Measurements from ENCODE around the gene PCOLCE2.

PCOLCE2 gene

DNA sequence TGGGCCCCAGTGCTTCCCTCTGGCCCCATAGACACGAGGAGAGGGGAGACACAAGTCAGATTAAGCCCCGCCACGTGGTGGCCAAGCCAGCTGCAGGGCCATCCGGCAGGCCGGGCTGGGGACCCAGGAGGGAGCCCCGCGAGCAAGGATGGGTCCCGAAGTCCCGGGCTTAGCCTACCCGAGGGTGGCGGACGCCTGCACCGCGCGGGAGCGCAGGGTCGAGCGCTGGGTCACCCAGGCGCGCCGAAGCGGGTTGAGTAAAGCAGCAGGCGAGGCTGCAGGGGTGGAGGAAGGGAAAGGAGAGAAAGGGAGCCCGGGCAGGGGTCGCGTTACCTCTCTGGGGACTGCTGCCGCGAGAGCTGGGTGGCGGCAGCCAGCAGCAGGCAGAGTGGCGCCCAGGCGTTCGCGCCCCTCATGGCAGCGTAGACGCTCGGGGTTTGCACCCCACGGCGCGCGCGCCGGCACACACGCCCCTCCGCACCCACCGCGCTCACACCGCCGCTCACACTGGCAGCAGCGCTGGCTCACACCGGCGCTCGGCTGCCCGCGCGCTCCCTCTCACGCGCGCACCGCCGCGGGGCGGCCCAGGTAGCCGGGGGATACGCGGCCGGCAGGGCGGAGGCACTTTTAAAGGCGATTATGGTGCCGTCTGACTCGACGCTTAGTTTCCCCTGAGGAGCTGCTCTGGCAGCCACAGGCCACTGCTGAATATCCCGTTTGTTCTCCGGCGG is at the start of gene PCOLCE2:
TSS of gene PCOLCE2 (minus strand) at position 603 of the 731 bp plus-strand sequence. CDS start at position 416, 187 bp downstream.
- DNase-seq, result peak; percentile 43

DNA sequence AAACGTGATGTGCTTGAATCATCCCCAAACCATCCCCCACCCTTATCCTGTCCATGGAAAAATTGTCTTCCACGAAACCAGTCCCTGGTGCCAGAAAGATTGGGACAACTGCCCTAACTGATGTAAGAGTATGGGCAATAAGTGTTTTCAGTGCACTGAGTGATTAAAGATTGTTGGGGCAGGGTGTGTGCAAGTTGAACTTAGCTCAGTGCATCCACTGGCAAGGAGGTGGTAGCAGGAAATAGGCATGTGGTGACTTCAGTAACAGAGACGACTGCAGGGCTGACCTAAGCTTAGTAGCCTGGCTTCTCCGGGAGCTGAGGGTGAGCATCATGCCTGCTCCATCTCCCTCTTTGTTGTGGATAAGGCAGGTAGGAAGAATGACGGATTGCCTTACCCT is 47.1 kb upstream of the PCOLCE2 start:
- no peak for DNase-seq

- no peak for DNase-seq
Measured at GRCh38 chr3:142934887-142935269, 46.0 kb upstream of the PCOLCE2 start.

DNA sequence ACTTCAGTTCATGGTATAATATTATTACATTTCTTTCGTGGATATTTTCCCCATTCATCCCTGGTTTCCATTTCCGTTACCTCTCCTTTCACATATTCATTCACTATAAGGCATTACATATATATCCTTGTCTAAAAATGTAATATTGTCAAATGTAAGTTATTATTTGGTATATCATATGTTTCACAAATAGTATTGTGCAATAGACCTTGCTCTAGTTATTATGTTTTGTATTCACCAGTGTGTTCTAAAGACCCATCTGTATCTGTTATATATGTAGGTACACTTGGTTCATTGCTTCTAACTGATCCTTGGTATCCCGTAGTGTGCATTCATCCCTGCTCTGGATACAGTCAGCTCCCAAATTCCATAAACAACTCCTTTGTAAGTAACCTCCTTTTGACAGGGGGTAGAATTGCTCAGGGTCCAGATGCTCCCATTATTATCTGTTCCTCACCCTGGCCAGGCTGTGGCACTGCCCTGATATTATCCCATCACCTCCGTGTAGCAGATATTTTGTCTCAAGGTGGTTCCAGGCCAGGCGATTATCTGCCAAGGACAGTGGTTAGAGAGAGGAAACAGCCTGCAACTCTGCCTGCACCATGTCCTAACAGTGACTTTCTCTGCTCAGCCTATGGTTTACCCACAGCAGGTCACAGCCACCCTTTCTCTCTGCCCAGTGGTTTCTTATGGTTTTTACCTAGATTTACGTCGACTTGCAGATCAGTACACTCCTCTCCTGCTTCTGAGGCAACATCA is 45.4 kb upstream of the PCOLCE2 start:
- DNase-seq, result no peak

- DNase-seq, result no peak
Measured at GRCh38 chr3:142931222-142931621, 42.3 kb upstream of the PCOLCE2 start.

- no peak for DNase-seq
Measured at GRCh38 chr3:142930463-142930862, 41.6 kb upstream of the PCOLCE2 start.

DNA sequence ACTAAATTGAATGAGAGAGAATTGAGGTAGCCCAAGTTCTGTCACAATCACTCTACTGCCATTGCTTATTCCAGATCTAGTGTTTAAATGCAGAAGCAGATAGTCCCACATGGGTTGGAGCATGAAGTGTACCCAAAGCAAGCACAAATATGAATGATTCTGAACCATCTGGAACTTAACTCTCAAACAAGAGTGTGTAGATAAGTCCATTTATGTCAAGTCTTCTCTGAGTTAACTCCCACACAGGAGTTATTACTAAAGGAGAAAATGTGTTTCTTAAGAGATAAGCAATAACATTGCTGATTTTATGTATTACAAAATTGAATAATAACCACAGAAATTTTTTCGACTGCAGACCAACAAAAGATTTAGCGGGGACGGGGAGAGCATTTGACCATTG is 41.0 kb upstream of the PCOLCE2 start:
- no peak for DNase-seq

GRCh38 chr3:142929109-142929508 is 40.2 kb upstream of the PCOLCE2 start:
- DNase-seq, result no peak

GRCh38 chr3:142926368-142926944 is 37.6 kb upstream of the PCOLCE2 start:
- no peak for DNase-seq

GRCh38 chr3:142925140-142925539 is 36.3 kb upstream of the PCOLCE2 start:
- no peak for DNase-seq

DNA sequence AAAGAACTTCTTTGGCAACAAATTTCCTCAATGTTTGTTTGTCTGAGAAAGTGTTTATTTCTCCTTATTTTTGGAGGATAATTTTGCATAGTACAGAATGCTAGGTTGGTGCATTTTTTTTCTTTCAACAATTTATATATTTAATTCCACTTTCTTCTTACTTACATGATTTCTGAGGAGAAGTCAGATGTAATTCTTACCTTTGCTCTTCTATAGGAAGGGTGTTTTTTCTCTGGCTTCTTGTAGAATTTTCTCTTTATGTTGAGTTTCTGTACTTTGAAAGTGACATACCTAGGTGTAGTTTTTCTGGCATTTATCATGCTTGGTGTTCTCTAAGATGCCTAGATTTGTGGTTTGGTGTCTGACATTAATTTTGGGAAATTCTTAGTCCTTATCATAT is 34.8 kb upstream of the PCOLCE2 start:
- no peak for DNase-seq

- no peak for DNase-seq
Measured at GRCh38 chr3:142916605-142917004, 27.7 kb upstream of the PCOLCE2 start.

DNA sequence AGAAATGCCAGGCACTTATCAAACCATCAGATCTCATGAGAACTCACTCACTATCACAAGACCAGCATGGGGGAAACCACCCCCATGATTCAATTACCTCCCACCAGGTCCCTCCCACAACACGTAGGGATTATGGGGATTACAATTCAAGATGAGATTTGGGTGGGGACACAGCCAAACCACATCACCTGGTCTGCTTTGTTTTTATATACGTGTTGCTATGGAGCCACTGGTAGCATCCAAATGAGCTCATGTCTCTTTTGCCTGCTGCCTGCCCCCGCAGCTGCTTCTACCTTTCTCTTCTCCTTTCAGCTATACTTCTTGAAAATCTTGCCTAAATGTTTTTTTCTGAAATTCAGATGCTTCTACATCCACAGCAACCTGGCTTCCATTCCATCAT is 26.8 kb upstream of the PCOLCE2 start:
- DNase-seq, result no peak

DNA sequence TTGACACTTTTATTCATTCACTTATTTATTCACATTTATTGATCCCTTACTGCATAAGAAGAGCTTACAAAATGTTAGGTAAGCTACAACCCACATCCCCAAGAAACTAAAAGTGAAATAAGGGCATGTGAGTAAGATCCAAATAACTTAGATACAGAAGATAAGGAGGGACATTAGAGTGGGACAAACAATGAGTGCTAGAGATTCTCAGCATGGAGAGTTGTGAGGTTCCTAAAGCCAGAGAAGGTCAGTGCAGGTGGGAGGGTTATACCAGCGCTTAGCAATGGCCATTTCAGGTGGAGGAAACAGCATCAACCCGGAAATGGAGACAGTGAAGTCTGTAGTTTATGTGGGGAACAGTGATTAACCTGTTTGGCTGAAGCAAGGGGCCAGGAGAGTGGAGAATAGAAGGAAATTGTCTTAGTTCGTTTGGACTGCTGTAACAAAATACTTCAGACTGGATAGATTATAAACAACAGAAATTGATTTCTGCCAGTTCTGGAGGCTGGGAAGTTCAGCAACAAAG is 25.5 kb upstream of the PCOLCE2 start:
- DNase-seq, result no peak

GRCh38 chr3:142913432-142913831 is 24.5 kb upstream of the PCOLCE2 start:
- DNase-seq, result no peak

DNA sequence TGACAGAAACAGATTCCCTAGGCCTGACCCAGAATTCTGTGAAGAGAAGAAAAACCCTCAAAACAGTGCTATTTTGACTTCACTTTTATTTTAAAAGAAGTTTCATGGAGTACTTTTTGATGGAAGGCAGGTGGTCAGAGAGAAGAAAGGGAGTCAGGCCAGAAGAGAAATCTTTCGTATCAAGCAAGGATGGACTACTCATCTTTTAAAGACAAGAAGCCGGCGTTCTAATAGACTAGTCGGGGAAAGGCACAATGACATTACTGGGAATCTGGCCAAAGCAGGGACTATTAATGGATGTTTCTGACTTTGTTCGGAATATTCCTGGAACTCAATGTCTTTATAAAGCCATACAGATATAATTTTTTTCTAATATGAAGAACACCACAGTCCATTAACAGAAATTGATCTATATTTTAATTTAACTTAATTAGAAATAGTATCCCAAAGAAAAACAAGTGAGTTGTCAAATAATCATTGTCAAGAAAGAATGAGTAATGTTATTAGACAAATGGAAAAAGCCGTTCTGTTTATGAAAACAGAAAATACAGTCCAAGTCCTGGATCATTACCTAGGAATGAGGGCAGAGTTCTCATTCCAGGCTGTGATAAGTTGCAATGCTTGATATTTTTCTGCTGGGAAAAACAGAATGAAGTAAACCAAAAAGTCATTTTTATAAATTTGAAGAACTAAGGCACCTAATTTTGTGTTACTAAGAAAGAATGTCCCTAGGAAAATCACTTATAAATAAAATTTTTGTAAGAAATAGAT is 23.7 kb upstream of the PCOLCE2 start:
- no peak for DNase-seq

- no peak for DNase-seq
Measured at GRCh38 chr3:142910280-142910679, 21.4 kb upstream of the PCOLCE2 start.

- DNase-seq, result no peak
Measured at GRCh38 chr3:142909282-142909681, 20.4 kb upstream of the PCOLCE2 start.

DNA sequence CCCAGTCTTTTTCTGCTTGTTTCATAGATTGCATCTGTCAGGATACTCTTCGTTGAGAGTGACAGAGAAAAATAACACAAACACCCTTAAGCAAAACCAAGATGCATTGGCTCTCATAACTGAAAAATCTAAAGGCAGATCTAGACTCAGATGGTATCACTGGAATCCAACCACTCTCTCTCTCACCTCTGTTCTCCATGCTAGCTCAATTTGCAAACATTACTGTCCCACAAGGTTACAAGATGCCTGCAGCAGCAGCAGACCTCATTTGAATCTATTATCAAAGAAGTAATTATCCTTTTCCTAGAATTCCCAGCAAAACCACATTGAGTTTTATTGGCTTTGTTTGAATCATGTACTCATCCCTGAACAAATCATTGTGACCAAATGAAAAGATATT is 19.1 kb upstream of the PCOLCE2 start:
- no peak for DNase-seq

- no peak for DNase-seq
Measured at GRCh38 chr3:142904639-142905436, 16.0 kb upstream of the PCOLCE2 start.

GRCh38 chr3:142902356-142902755 is 13.5 kb upstream of the PCOLCE2 start:
- DNase-seq, result no peak

Data from NCI-H1092 treated with DMSO at 0.1 percent for 48 hours (cell line).